Esophagus squamous epithelium (tissue), 4 donors: Measurements from ENCODE around the gene TAP2.

ENCODE experiments used
- POLR2A ChIP-seq, 4 donors: fragments of 450-650 bp; IDR thresholded peaks; one replicate each; pipeline ENCODE4 v1.6.1; 2017; ENCODE audit warnings: antibody characterized with exemption in 4 of 4, mild to moderate bottlenecking in 4 of 4, moderate library complexity in 3 of 4
- TF ChIP-seq, protein P1 (sequence below), 6 experiments: fragments of 450-650 bp in 4 of 6; fragments of 200-600 bp in 2 of 6; sonication (generic) in 2 of 6; IDR thresholded peaks; one replicate each; pipeline ENCODE4 v1.5.1; 2016 to 2019; ENCODE audit warnings: antibody characterized with exemption in 6 of 6, mild to moderate bottlenecking in 4 of 6, moderate library complexity in 4 of 6

DNA sequence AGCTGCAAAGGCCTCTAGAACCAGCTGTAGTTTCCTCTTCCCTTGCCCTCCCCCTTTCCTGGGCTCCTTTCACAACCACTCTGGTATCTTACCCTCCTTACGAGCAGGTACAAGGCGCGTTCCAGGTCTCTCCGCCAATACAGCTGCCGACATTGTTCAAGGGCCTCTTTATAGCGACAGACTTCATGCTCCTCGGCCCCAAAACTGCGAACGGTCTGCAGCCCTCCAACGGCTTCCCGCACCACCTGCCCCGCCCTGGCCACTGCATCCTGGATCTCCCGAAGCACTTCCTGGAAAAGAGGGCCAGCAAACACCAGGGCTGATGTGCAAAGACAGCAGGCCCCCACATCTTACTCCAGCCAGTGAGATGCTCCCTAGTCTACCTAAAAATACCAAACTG, 6.0 kb downstream of the TAP2 start:
- TF ChIP-seq, protein P1, sequence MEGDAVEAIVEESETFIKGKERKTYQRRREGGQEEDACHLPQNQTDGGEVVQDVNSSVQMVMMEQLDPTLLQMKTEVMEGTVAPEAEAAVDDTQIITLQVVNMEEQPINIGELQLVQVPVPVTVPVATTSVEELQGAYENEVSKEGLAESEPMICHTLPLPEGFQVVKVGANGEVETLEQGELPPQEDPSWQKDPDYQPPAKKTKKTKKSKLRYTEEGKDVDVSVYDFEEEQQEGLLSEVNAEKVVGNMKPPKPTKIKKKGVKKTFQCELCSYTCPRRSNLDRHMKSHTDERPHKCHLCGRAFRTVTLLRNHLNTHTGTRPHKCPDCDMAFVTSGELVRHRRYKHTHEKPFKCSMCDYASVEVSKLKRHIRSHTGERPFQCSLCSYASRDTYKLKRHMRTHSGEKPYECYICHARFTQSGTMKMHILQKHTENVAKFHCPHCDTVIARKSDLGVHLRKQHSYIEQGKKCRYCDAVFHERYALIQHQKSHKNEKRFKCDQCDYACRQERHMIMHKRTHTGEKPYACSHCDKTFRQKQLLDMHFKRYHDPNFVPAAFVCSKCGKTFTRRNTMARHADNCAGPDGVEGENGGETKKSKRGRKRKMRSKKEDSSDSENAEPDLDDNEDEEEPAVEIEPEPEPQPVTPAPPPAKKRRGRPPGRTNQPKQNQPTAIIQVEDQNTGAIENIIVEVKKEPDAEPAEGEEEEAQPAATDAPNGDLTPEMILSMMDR (IDR thresholded peaks at IDR 0.05) = no peak
- no peak for TF ChIP-seq POLR2A (IDR thresholded peaks at IDR 0.05)
